ENCODE data around the gene NUP85.

NUP85 gene

GRCh38 chr17:75176625-75177024 is 28.9 kb upstream of the NUP85 start:
- TF ChIP-seq CTCF (IDR thresholded peaks at IDR 0.05) = no peak

DNA sequence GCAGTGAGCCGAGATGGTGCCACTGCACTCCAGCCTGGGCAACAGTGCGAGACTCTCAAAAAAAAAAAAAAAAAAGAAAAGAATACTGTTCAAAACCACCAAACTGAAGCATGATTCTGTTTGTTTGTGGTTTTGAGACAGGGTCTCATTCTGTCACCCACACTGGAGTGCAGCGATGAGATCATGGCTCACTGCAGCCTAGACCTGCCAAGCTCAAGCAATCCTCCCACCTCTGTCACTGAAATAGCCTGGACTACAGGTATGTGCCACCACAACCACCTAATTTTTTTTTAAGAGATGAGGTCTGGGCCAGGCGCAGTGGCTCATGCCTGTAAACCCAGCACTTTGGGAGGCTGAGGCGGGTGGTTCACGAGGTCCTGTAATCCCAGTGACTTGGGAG is 27.0 kb upstream of the NUP85 start:
- TF ChIP-seq CTCF (IDR thresholded peaks at IDR 0.05) = no peak

DNA sequence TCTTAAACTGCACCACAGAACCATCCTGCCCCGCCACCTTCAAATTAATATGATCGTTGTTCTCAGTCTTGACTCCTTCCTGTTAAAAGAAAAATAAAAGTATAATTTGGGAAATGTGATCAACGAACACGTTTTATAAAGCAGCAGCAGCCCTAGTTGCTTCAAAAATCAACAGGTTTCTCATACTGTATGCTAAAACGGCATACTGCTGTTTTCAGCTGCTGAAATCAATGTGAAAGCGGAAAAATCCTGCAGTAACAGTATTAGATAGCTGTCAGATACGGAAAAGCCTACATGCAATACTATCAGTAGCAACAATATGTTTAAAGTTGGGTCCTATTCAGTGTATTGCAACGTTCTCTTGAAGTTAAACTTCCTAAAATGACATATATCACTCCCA is 24.4 kb upstream of the NUP85 start:
- no peak for TF ChIP-seq CTCF (IDR thresholded peaks at IDR 0.05)

GRCh38 chr17:75181608-75182318 is 23.7 kb upstream of the NUP85 start:
- no peak for TF ChIP-seq CTCF (IDR thresholded peaks at IDR 0.05)

DNA sequence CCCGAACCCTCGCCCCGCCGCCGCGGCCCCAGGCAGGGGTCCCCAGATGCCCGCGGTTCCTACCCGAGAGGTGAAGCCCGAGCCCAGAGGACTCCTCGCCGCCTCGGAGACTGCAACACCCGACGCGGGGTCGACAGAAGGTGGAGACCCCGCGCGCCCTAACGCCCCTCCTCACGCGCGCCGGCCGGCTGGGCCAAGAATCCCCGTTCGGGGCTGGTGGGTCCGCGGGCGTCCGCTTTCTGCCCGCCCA is 23.2 kb upstream of the NUP85 start:
- TF ChIP-seq CTCF (IDR thresholded peaks at IDR 0.05) = no peak

DNA sequence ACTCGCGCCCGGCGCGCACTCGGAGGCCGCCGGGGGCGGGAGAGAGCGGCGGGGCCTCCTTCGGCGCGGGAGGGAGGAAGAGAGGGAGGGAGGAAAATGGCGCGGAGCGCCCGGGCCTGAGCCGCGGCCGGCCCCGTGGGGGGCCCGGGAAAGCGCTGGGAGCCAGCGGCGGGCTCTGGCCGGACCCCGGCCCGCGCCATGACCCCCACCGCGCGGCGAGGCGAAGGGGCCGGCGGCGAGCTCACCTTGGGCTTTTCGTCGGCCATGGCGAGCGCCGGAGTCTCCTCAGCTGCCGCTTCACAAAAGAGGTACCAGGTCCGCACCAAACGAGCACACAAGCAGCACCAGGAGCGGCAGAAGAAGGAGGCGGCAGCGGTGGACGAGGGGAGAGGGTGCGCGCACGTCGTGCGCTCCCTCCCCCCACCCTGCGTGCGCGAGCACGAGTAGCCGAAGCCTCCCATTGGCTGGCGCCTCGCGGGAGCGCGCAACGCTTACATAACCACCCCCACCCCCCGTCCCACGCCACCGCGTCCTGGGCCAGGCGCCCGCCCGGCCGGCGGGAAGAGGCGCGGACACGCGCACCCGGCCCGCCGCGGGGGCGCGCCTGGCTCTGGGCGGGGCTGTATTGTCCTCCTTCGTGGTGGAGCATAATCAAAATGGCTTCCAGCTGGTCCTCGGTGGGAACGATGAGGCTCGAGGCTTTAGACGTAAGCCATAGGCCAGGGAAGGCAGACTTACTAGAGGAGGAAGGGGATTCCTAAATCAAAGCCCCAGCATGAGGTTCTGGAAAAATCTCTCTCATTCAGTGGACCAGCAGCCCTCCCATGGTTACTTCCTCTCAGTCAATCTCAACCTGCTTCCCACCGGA is 22.7 kb upstream of the NUP85 start, which contains the start of gene SUMO2:
Gene SUMO2 (minus strand): TSS at position 391 of the 868 bp plus-strand sequence. CDS start 125 bp downstream, at position 266.
- TF ChIP-seq CTCF (IDR thresholded peaks at IDR 0.05) = no peak

DNA sequence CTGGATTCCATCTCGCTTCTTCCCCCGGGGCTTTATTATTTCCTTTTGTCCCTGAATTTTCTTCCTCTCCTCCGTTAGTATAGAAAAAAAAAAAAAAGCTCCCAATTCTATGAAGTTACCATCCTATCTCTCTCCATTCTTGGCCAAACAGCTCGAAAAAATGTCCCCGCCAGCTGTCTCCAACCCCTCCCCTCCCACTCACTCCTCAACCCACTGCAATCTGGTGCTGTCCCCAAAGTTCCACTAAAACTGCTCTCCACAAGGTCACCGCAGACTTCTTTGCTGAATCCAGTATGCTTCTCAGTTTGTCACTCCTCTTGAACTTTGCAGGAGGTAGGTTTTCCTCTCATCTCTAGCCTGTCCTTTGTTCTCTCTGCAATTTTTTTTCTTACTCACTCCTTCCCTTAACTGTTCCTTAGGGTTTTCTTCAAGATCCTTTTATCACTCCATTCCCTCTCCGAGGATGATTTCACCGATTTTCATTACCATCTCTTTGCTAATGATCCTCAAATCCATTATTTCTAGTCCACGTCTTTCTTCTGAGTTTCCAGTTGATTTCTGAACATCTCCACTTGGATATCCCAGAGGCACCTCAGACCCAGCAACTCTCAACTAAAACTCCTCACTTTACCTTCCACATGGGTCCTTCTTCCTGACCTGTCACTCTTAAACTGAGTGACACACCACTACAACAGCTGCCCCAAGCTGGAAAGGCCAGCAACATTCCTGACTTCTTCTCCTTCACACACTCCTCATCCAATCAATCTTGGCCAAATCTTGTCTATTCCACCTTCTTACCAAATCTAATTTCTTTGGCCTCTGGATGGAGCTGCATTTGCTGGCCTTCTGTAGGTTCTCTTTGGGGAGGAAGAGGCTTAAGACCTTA is 21.2 kb upstream of the NUP85 start:
- TF ChIP-seq CTCF (IDR thresholded peaks at IDR 0.05) = no peak

Data from LNCAP (cell line).